HCT116 (cell line): ENCODE measurements around the gene PPFIA2. TPM values are rescaled to one million over a fixed set of nuclear protein-coding genes. Genes with fewer than 3 reads are reported as not detected.
A peak's percentile ranks its signal among the peaks of the same experiment; 100 is the strongest.

ENCODE experiments used
- ATAC-seq: fragments of 200-7000 bp; cut with Tn5 transposase; 2 replicates; pipeline ENCODE4 v1.9.1; 2020; ENCODE audit warnings: mild to moderate bottlenecking, moderate library complexity
- BruUV-seq: library from RNA; stranded (reverse); fragments of 400-500 nt; replicated peaks from 2 replicates; lab custom pipeline; 2021; lab: Mats Ljungman, UMichigan
- CTCF ChIA-PET: fragments of 300-600 bp; sonication (Branson Sonifier 250); formaldehyde crosslinking; loops from one replicate; lab custom pipeline; 2021; ENCODE audit warnings: antibody characterized with exemption; lab: Charles Lee
- POLR2A ChIA-PET: fragments of 300-600, 350-600 bp; sonication (Branson Sonifier 250); formaldehyde crosslinking; loops from one replicate; lab custom pipeline; 2021; ENCODE audit warnings: antibody characterized with exemption; lab: Charles Lee
- RAD21 ChIA-PET, 2 experiments: fragments of 300-600 bp; sonication (Branson Sonifier 250); formaldehyde crosslinking; loops; one replicate each; lab custom pipeline; 2023; ENCODE audit warnings: low total read pairs in 2 of 2; ENCODE audit not compliant: uncharacterized antibody in 2 of 2, unreplicated experiment in 2 of 2, low non-redundant PET in 1 of 2; lab: Charles Lee
- DNase-seq: peaks from one replicate; pipeline ENCODE4 v3.0.0-alpha.2; 2010; ENCODE audit warnings: low read depth, low spot score
- H2AFZ ChIP-seq: fragments of 200-600 bp; shearing (Covaris generic), sonication (generic); 2 replicates; pipeline ENCODE4 v1.6.1; 2017; ENCODE audit warnings: low read depth, mixed run types, mixed read lengths, antibody characterized with exemption, low read length; ENCODE audit not compliant: poor library complexity, severe bottlenecking
- H3K27ac ChIP-seq: 2 replicates; pipeline ENCODE4 v1.5.1; 2012; ENCODE audit warnings: low read depth, low read length
- H3K27me3 ChIP-seq: fragments of 200-600 bp; sonication (generic); 2 replicates; pipeline ENCODE4 v1.6.1; 2016; ENCODE audit warnings: mixed run types, low read length, mixed read lengths; ENCODE audit not compliant: insufficient read depth
- H3K36me3 ChIP-seq, 2 experiments: fragments of 200-500 bp in 1 of 2; fragments of 200-600 bp in 1 of 2; sonication (Bioruptor generic) in 1 of 2; sonication (generic) in 1 of 2; 2 replicates each; pipeline versions ENCODE4 v1.5.1 to v1.6.1; 2014 to 2016; ENCODE audit warnings: low read length in 2 of 2, inconsistent platforms in 1 of 2, mixed read lengths in 1 of 2, mixed run types in 1 of 2; ENCODE audit not compliant: insufficient read depth in 2 of 2, control insufficient read depth in 1 of 2
- H3K4me1 ChIP-seq, 2 experiments: fragments of 200-600 bp in 1 of 2; sonication (generic) in 1 of 2; 2 replicates each; pipeline versions ENCODE4 v1.5.1 to v1.6.1; 2012 to 2017; ENCODE audit warnings: low read length in 2 of 2, inconsistent platforms in 1 of 2, mild to moderate bottlenecking in 1 of 2, mixed read lengths in 1 of 2, mixed run types in 1 of 2, moderate library complexity in 1 of 2; ENCODE audit not compliant: insufficient read depth in 2 of 2, control insufficient read depth in 1 of 2
- H3K4me2 ChIP-seq: fragments of 200-600 bp; sonication (generic); 2 replicates; pipeline ENCODE4 v1.6.1; 2017; ENCODE audit warnings: mixed run types, low read length, mixed read lengths
- H3K4me3 ChIP-seq, 2 experiments: fragments of 200-600 bp in 1 of 2; sonication (generic) in 1 of 2; replicated peaks in 1 of 2; 2 replicates each; pipeline ENCODE4 v1.5.1; 2011 to 2016; ENCODE audit warnings: low read length in 2 of 2, control low read depth in 1 of 2, low read depth in 1 of 2, mild to moderate bottlenecking in 1 of 2, mixed read lengths in 1 of 2, mixed run types in 1 of 2
- H3K79me2 ChIP-seq: fragments of 200-600 bp; sonication (generic); 2 replicates; pipeline ENCODE4 v1.6.1; 2017; ENCODE audit warnings: mild to moderate bottlenecking, mixed run types, low read length, moderate library complexity, mixed read lengths; ENCODE audit not compliant: insufficient read depth
- H3K9ac ChIP-seq: fragments of 200-600 bp; sonication (generic); 2 replicates; pipeline ENCODE4 v1.6.1; 2016; ENCODE audit warnings: low read length, mixed read lengths
- H3K9me2 ChIP-seq: fragments of 200-600 bp; sonication (generic), shearing (Covaris generic); 2 replicates; pipeline ENCODE4 v1.6.1; 2017; ENCODE audit warnings: mixed run types, mild to moderate bottlenecking, moderate library complexity; ENCODE audit not compliant: insufficient read depth
- H3K9me3 ChIP-seq, 2 experiments: fragments of 200-500 bp in 1 of 2; fragments of 200-600 bp in 1 of 2; sonication (Bioruptor generic) in 1 of 2; sonication (generic) in 1 of 2; 2 replicates each; pipeline ENCODE4 v1.6.1; 2014 to 2017; ENCODE audit warnings: low read length in 2 of 2, mixed read lengths in 2 of 2, inconsistent platforms in 1 of 2, low read depth in 1 of 2, mild to moderate bottlenecking in 1 of 2, mixed run types in 1 of 2, moderate library complexity in 1 of 2; ENCODE audit not compliant: control insufficient read depth in 1 of 2, insufficient read depth in 1 of 2
- H4K20me1 ChIP-seq: fragments of 200-600 bp; sonication (generic), shearing (Covaris generic); 2 replicates; pipeline ENCODE4 v1.6.1; 2017; ENCODE audit warnings: mixed run types, mild to moderate bottlenecking, moderate library complexity; ENCODE audit not compliant: insufficient read depth
- EGR1 ChIP-seq: IDR thresholded peaks from 2 replicates; pipeline ENCODE4 v1.6.1; 2012; ENCODE audit warnings: low read depth
- RAD21 ChIP-seq: IDR thresholded peaks from 2 replicates; pipeline ENCODE4 v1.6.1; 2012; ENCODE audit warnings: low read depth, mild to moderate bottlenecking
- SRF ChIP-seq: IDR thresholded peaks from 2 replicates; pipeline ENCODE4 v1.6.1; 2012; ENCODE audit warnings: low read depth
- intact Hi-C: fragments of 100-400 bp; cut with micrococcal nuclease; formaldehyde crosslinking; loops from 2 replicates; pipeline ENCODE4 v1.10.0; 2022
- total RNA-seq: library from RNA; stranded (reverse); gene quantifications from one replicate; pipeline ENCODE4 v1.2.1, GENCODE V29; 2021; ENCODE audit not compliant: unreplicated experiment
- TF ChIP-seq, protein P1 (sequence below): IDR thresholded peaks from 2 replicates; pipeline ENCODE4 v1.6.1; 2012; ENCODE audit warnings: low read depth
- TF ChIP-seq, protein P2 (sequence below), 3 experiments: fragments of 200-600 bp in 1 of 3; sonication (generic) in 1 of 3; IDR thresholded peaks in 2 of 3; conservative IDR thresholded peaks in 1 of 3; 2 replicates each; pipeline ENCODE4 v1.5.1; 2012 to 2017; ENCODE audit warnings: low read depth in 2 of 3, low read length in 2 of 3, antibody characterized with exemption in 1 of 3, borderline replicate concordance in 1 of 3, control low read depth in 1 of 3, mild to moderate bottlenecking in 1 of 3, mixed read lengths in 1 of 3, mixed run types in 1 of 3, moderate library complexity in 1 of 3; ENCODE audit not compliant: insufficient read depth in 1 of 3

Gene PPFIA2
- total RNA-seq, 1 experiment from 2014 or later = not detected

DNA sequence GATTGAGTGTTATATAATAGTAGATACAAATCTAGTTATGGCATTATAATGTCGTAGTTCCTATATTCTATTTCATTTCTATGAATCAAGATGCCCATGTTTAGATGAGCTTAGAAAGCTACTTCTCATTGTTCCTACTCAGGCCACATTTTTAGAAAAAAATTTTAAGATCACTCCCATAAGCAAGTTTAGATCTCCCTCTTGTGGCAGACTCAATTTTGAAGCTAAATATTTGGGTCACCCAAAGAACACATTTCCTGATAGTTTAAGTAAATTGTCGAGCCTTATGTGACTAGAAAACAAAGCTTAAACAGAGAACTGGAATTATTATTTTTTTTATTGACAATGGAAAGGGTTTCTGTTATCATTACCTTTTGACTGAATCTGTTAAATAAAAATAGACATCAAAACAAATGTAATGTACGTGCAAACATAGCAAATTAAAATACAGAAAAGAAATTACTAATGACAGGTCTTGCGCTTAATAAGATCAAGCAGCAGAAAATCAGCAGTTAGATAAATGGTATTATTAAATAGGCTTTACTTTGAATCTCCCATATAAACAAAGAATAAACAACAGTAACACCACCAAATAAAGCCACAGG lies 501.1 kb downstream of the PPFIA2 start:
- Histone ChIP-seq H3K27ac (no peak overlapping the region), H3K4me2 (no peak overlapping the region), H4K20me1 (no peaks in the 10 kb centered on the region), H3K27me3 (no peaks in the 10 kb centered on the region), H3K9me2 (no peaks in the 10 kb centered on the region), H3K36me3 (no peaks in the 10 kb centered on the region), H2AFZ (no peak overlapping the region), H3K9me3 (no peaks in the 10 kb centered on the region), H3K9ac (no peak overlapping the region), H3K4me1 (no peaks in the 10 kb centered on the region), H3K4me3 (no peak overlapping the region), H3K79me2 (no peaks in the 10 kb centered on the region)
- intact Hi-C loops = loop anchor here (2.0 to 10.0 kb wide), 4 partner anchors 423 to 1851 kb away; no protein-coding TSS in a partner anchor
- CTCF ChIA-PET = interaction anchor here (0.6 to 2.4 kb wide), 26 partner anchors 9 to 1070 kb away, joined by 3 to 39 read pairs (median 4); no protein-coding TSS in a partner anchor
- TF ChIP-seq EGR1 (no peak), RAD21 (peak; percentile 77), SRF (no peak)
- TF ChIP-seq, protein P1, sequence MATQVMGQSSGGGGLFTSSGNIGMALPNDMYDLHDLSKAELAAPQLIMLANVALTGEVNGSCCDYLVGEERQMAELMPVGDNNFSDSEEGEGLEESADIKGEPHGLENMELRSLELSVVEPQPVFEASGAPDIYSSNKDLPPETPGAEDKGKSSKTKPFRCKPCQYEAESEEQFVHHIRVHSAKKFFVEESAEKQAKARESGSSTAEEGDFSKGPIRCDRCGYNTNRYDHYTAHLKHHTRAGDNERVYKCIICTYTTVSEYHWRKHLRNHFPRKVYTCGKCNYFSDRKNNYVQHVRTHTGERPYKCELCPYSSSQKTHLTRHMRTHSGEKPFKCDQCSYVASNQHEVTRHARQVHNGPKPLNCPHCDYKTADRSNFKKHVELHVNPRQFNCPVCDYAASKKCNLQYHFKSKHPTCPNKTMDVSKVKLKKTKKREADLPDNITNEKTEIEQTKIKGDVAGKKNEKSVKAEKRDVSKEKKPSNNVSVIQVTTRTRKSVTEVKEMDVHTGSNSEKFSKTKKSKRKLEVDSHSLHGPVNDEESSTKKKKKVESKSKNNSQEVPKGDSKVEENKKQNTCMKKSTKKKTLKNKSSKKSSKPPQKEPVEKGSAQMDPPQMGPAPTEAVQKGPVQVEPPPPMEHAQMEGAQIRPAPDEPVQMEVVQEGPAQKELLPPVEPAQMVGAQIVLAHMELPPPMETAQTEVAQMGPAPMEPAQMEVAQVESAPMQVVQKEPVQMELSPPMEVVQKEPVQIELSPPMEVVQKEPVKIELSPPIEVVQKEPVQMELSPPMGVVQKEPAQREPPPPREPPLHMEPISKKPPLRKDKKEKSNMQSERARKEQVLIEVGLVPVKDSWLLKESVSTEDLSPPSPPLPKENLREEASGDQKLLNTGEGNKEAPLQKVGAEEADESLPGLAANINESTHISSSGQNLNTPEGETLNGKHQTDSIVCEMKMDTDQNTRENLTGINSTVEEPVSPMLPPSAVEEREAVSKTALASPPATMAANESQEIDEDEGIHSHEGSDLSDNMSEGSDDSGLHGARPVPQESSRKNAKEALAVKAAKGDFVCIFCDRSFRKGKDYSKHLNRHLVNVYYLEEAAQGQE = no peak
- TF ChIP-seq, protein P2, sequence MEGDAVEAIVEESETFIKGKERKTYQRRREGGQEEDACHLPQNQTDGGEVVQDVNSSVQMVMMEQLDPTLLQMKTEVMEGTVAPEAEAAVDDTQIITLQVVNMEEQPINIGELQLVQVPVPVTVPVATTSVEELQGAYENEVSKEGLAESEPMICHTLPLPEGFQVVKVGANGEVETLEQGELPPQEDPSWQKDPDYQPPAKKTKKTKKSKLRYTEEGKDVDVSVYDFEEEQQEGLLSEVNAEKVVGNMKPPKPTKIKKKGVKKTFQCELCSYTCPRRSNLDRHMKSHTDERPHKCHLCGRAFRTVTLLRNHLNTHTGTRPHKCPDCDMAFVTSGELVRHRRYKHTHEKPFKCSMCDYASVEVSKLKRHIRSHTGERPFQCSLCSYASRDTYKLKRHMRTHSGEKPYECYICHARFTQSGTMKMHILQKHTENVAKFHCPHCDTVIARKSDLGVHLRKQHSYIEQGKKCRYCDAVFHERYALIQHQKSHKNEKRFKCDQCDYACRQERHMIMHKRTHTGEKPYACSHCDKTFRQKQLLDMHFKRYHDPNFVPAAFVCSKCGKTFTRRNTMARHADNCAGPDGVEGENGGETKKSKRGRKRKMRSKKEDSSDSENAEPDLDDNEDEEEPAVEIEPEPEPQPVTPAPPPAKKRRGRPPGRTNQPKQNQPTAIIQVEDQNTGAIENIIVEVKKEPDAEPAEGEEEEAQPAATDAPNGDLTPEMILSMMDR (IDR thresholded peaks at IDR 0.05 in 2 of 3, conservative IDR thresholded peaks at IDR 0.05 in 1 of 3; ENCODE audit: borderline replicate concordance in 1 of 3, insufficient read depth in 1 of 3, low read depth in 2 of 3, low read length in 2 of 3) = peak; percentile 42 to 72 (median 51); a peak in 4 of 6 replicates
- POLR2A ChIA-PET = interaction anchor here (0.6 to 1.0 kb wide), 2 partner anchors 308 to 1063 kb away, joined by 4 to 5 read pairs; no protein-coding TSS in a partner anchor
- DNase-seq = peak; percentile 28
- RAD21 ChIA-PET = interaction anchor here in 1 of 2 experiments (0.6 kb wide), 1 partner anchor 421 kb away, joined by 3 read pairs; no protein-coding TSS in a partner anchor
- BruUV-seq = no TSS peak
- peak; percentile 57; the same call in 1 of the 2 replicates for ATAC-seq
